UCSD-AML1 (cell line): Measurements from ENCODE around the gene COQ5.

ENCODE experiments used
- DNase-seq: peaks from one replicate; lab custom pipeline; 2025; ENCODE audit not compliant: unreplicated experiment; lab: John Stamatoyannopoulos, UW

The COQ5 gene

GRCh38 chr12:120457133-120457532 lies 71.8 kb downstream of the COQ5 start:
- DNase-seq: no peak

- no peak for DNase-seq
Observed at GRCh38 chr12:120455302-120455701, 73.7 kb downstream of the COQ5 start.

- no peak for DNase-seq
Observed at GRCh38 chr12:120453977-120454376, 75.0 kb downstream of the COQ5 start.
